Type B pancreatic cell (in vitro differentiated cells): Measurements from ENCODE around the gene HNF1A. TPM values are rescaled to one million over a fixed set of nuclear protein-coding genes. Genes with fewer than 3 reads are reported as not detected.

Experiments used
- DNase-seq: peaks from one replicate; pipeline ENCODE4 v3.0.0; 2021; ENCODE audit warnings: mixed read lengths; ENCODE audit not compliant: unreplicated experiment; ENCODE audit errors: extremely low spot score
- H3K27ac Mint-ChIP-seq: 2 replicates; pipeline ENCODE4 v1.8.0; 2021; ENCODE audit warnings: mild to moderate bottlenecking, mixed read lengths
- H3K27me3 Mint-ChIP-seq: 2 replicates; pipeline ENCODE4 v1.8.0; 2021; ENCODE audit warnings: mixed read lengths
- H3K36me3 Mint-ChIP-seq: 2 replicates; pipeline ENCODE4 v1.8.0; 2021; ENCODE audit warnings: mixed read lengths
- H3K4me1 Mint-ChIP-seq: one replicate; pipeline ENCODE4 v1.8.0; 2021; ENCODE audit warnings: mixed read lengths; ENCODE audit not compliant: unreplicated experiment
- H3K4me3 Mint-ChIP-seq: 2 replicates; pipeline ENCODE4 v1.8.0; 2021; ENCODE audit warnings: mild to moderate bottlenecking, mixed read lengths
- H3K9me3 Mint-ChIP-seq: 2 replicates; pipeline ENCODE4 v1.8.0; 2021; ENCODE audit warnings: mixed read lengths
- CTCF ChIP-seq: fragments of 200-600 bp; sonication (generic); conservative IDR thresholded peaks from 2 replicates; pipeline ENCODE4 v1.5.0; 2021; ENCODE audit warnings: antibody characterized with exemption, mild to moderate bottlenecking
- total RNA-seq: library from RNA; stranded (reverse); gene quantifications from 2 replicates; pipeline ENCODE4 v1.2.1, GENCODE V29; 2021; ENCODE audit warnings: low replicate concordance

The HNF1A gene
- total RNA-seq, 1 donor from 2014 or later = 7.2 TPM

DNA sequence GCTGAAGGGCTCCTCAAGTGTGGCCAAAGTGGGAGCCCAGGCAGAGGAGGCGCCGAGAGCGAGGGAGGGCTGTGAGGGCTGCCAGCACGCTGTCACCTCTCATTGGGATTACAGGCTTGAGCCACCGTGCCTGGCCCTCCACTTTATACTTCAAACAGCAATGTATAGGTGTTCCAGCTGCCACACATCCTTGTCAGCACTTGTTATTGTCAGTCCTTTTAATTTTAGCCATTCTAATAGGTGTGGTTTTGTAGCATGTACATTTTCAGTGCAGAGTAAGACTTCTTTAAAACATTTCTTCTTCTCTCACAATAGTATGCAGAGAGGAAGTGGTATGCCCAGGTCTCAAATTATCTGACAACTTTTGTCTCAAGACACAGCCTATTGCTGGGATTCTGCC, 27.5 kb upstream of the HNF1A start:
- Mint-ChIP-seq H3K4me1 (peaks cover under 1% of the 10 kb centered on the region), H3K4me3 (no peak overlapping the region)
- no peak for TF ChIP-seq CTCF

DNA sequence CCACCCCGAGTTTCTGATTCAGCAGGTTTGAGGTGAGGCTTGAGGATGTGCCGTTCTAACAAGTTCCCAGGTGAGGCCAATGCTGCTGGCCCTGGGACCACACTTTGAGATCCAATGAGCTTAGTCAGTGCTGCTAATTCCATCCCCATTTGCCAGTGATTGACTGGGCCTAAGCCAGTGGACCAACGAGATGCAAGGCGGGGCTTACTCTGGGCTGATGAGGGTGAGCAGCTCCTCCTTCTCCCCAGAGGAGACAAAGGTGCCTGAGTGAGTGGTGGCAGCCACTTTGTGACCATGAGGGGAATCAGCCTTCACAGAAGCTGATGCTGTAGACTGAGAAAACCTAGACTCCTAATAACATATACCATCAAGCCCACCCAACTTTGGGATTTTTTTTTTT, 23.1 kb upstream of the HNF1A start:
- TF ChIP-seq CTCF = no peak
- no peak for DNase-seq
- Mint-ChIP-seq H3K27me3 (peaks cover 3% of the 10 kb centered on the region), H3K4me1 (no peaks in the 10 kb centered on the region), H3K4me3 (no peak overlapping the region), H3K9me3 (no peaks in the 10 kb centered on the region), H3K27ac (no peak overlapping the region), H3K36me3 (no peaks in the 10 kb centered on the region)

More for the DNA sequence above, 27.5 kb upstream of the HNF1A start:
- no peaks in the 10 kb centered on the region for H3K36me3 Mint-ChIP-seq
- H3K9me3 Mint-ChIP-seq = no peaks in the 10 kb centered on the region
- DNase-seq = no peak
- H3K27me3 Mint-ChIP-seq = no peaks in the 10 kb centered on the region
- H3K27ac Mint-ChIP-seq = no peak overlapping the region

DNA sequence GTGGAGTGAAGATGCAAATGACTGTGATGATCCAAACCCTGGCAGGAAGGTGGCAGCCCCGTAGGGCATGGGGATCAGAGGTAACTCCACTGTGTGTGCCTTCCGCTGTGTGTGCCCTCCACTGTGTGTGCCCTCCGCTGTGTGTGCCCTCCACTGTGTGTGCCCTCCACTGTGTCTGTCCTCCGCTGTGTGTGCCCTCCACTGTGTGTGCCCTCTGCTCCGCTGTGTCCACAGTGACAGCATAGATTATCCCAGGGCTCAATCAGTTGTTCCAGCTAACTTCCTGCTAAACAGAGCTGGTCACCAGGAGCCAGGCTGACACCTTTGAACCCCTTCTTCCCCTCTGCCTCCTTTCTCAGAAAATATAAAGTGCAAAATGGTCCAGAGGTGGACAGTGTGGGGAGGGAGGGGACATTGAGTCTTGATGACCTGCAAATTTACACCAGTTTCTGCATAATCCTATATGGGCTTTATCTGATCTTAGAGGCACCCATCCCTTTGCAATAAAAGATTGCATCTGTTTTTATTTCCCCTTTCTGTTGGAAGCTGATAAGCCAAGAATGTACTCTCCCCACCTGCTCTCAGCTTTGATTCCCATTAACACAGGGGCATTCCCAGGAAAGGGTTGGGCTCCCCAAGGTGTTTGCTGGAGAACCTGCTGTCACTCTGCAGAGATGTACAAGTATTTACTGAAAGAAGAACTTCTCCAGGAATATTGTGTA, 21.6 kb upstream of the HNF1A start:
- no peak for TF ChIP-seq CTCF
- H3K9me3 Mint-ChIP-seq = no peaks in the 10 kb centered on the region
- peaks cover 2% of the 10 kb centered on the region for H3K4me1 Mint-ChIP-seq
- H3K27me3 Mint-ChIP-seq = peaks cover 3% of the 10 kb centered on the region
- no peak for DNase-seq
- H3K27ac Mint-ChIP-seq = peak overlapping the region; percentile 58
- H3K36me3 Mint-ChIP-seq = no peaks in the 10 kb centered on the region
- no peak overlapping the region for H3K4me3 Mint-ChIP-seq

- Mint-ChIP-seq H3K9me3 (no peaks in the 10 kb centered on the region), H3K36me3 (no peaks in the 10 kb centered on the region), H3K27ac (peak overlapping the region; percentile 58), H3K27me3 (peaks cover 3% of the 10 kb centered on the region), H3K4me3 (no peak overlapping the region), H3K4me1 (peaks cover 4% of the 10 kb centered on the region)
- no peak for TF ChIP-seq CTCF
- DNase-seq = no peak
These were observed 19.0 kb upstream of the HNF1A start for GRCh38 chr12:120959111-120959878.

DNA sequence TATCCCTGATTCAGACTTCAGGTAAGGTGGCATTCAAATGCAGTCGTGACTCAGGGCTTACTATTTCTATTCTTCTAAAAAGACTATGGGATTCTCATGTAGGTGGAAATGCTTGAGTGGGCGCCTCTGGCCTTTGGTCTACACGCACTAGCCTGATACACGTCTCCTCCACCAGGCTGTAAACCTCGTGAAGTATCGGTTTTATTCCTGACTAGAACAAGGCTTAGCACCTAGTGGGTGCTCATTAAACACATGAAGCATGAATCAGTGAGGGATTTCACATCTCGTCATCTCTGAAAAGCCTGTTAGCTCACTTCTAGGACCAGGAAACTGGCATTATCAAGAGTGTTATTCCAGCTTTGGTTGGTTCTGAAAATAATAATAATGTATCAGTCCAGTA, 17.7 kb upstream of the HNF1A start:
- Mint-ChIP-seq H3K27ac (no peak overlapping the region), H3K27me3 (peaks cover 3% of the 10 kb centered on the region), H3K9me3 (no peaks in the 10 kb centered on the region), H3K36me3 (no peaks in the 10 kb centered on the region), H3K4me1 (peaks cover 8% of the 10 kb centered on the region), H3K4me3 (no peak overlapping the region)
- no peak for TF ChIP-seq CTCF
- DNase-seq = no peak
